K562 (cell line): ENCODE measurements around the gene LRRFIP2. TPM values are rescaled to one million over a fixed set of nuclear protein-coding genes. Genes with fewer than 3 reads are reported as not detected.
A peak's percentile ranks its signal among the peaks of the same experiment; 100 is the strongest.

Experiments
- ATAC-seq: fragments of 200-7000 bp; cut with Tn5 transposase; 3 replicates; pipeline ENCODE4 v1.9.1; 2020; ENCODE audit warnings: moderate library complexity
- Bru-seq: library from RNA; stranded (reverse); fragments of 400-500 nt; gene quantifications from one replicate; lab custom pipeline; 2021; lab: Mats Ljungman, UMichigan
- BruChase-seq, 2 experiments: library from RNA; stranded (reverse); fragments of 400-500 nt; gene quantifications; one replicate each; lab custom pipeline; 2021; lab: Mats Ljungman, UMichigan
- BruUV-seq: library from RNA; stranded (reverse); fragments of 400-500 nt; replicated peaks from 2 replicates; lab custom pipeline; 2021; lab: Mats Ljungman, UMichigan
- CTCF ChIA-PET: fragments of 300-600 bp; formaldehyde crosslinking; extraction: SDS; loops from one replicate; lab custom pipeline; 2021; ENCODE audit warnings: low intra/inter-chr PET ratio; lab: Yijun Ruan, JAX
- POLR2A ChIA-PET: fragments of 300-600, 350-650 bp; sonication (Branson Sonifier 250); formaldehyde crosslinking; extraction: SDS; loops from one replicate; lab custom pipeline; 2021; ENCODE audit warnings: antibody characterized with exemption, inconsistent platforms; lab: Yijun Ruan, JAX
- DNase-seq, 4 experiments: peaks; one replicate each; pipeline versions ENCODE4 v3.0.0 to v3.0.0-alpha.2; 2011 to 2018; ENCODE audit warnings: low spot score in 3 of 4, mixed read lengths in 3 of 4; ENCODE audit errors: extremely low read depth in 1 of 4
- FAIRE-seq: peaks from 2 replicates; lab custom pipeline; 2011; peaks lifted over from hg19 to GRCh38; lab: Jason Lieb, UNC
- H2AFZ ChIP-seq: 2 replicates; pipeline ENCODE4 v1.6.0; 2011; ENCODE audit warnings: low read depth, low read length, control low read depth, inconsistent platforms
- H3K27ac ChIP-seq: fragments of 200-600 bp; 3 replicates; pipeline ENCODE4 v1.8.0; 2011; ENCODE audit warnings: low read depth, mild to moderate bottlenecking, control low read depth, inconsistent platforms, low read length, moderate library complexity, mixed read lengths; ENCODE audit errors: extremely low read depth
- H3K27me3 ChIP-seq, 2 experiments: fragments of 300-600 bp in 1 of 2; 2 replicates in 1 of 2; 3 replicates in 1 of 2; pipeline versions ENCODE4 v1.6.0 to v1.8.0; 2011; ENCODE audit warnings: inconsistent platforms in 2 of 2, low read length in 2 of 2, mild to moderate bottlenecking in 1 of 2, mixed read lengths in 1 of 2, moderate library complexity in 1 of 2; ENCODE audit not compliant: control insufficient read depth in 2 of 2, insufficient read depth in 2 of 2
- H3K36me3 ChIP-seq: fragments of 300-600 bp; 3 replicates; pipeline ENCODE4 v1.8.0; 2011; ENCODE audit warnings: mild to moderate bottlenecking, low read length, inconsistent platforms; ENCODE audit not compliant: control insufficient read depth, insufficient read depth
- H3K4me1 ChIP-seq, 2 experiments: fragments of 200-600 bp in 1 of 2; replicated peaks in 1 of 2; 2 replicates in 1 of 2; 3 replicates in 1 of 2; pipeline versions ENCODE4 v1.5.1 to v1.8.0; 2011; ENCODE audit warnings: inconsistent platforms in 2 of 2, low read length in 2 of 2, mild to moderate bottlenecking in 1 of 2, mixed read lengths in 1 of 2, moderate library complexity in 1 of 2; ENCODE audit not compliant: control insufficient read depth in 2 of 2, insufficient read depth in 2 of 2
- H3K4me2 ChIP-seq: 2 replicates; pipeline ENCODE4 v1.6.1; 2011; ENCODE audit warnings: low read length, control low read depth, inconsistent platforms, mixed read lengths; ENCODE audit not compliant: insufficient read depth
- H3K4me3 ChIP-seq: fragments of 200-600 bp; sonication (generic), shearing (Covaris generic); 2 replicates; pipeline ENCODE4 v1.5.1; 2016; ENCODE audit warnings: control low read depth, inconsistent platforms
- H3K79me2 ChIP-seq: fragments of 200-600 bp; 3 replicates; pipeline ENCODE4 v1.8.0; 2011; ENCODE audit warnings: low read length, inconsistent platforms; ENCODE audit not compliant: control insufficient read depth, insufficient read depth
- H3K9ac ChIP-seq, 2 experiments: 2 replicates each; pipeline versions ENCODE4 v1.6.0 to v1.6.1; 2011; ENCODE audit warnings: low read depth in 2 of 2, low read length in 2 of 2, control low read depth in 1 of 2, inconsistent platforms in 1 of 2, mild to moderate bottlenecking in 1 of 2, mixed read lengths in 1 of 2; ENCODE audit not compliant: insufficient read depth in 1 of 2
- H3K9me1 ChIP-seq: one replicate; pipeline ENCODE4 v1.6.0; 2011; ENCODE audit warnings: inconsistent platforms, mild to moderate bottlenecking, low read length, moderate library complexity; ENCODE audit not compliant: control insufficient read depth, insufficient read depth
- H3K9me3 ChIP-seq: replicated peaks from 2 replicates; pipeline ENCODE4 v1.5.1; 2011; ENCODE audit warnings: low read depth, low read length, inconsistent platforms; ENCODE audit not compliant: control insufficient read depth, insufficient read depth
- H4K20me1 ChIP-seq: replicated peaks from 2 replicates; pipeline ENCODE4 v1.6.1; 2011; ENCODE audit warnings: low read length, inconsistent platforms, mixed read lengths; ENCODE audit not compliant: control insufficient read depth, insufficient read depth
- ATF3 ChIP-seq, 2 experiments: fragments of 450-650 bp in 1 of 2; sonication (generic) in 1 of 2; formaldehyde crosslinking in 1 of 2; IDR thresholded peaks in 1 of 2; conservative IDR thresholded peaks in 1 of 2; 2 replicates each; pipeline versions ENCODE4 v1.6.1 to v1.8.1; 2016 to 2023; ENCODE audit warnings: mild to moderate bottlenecking in 2 of 2, moderate library complexity in 2 of 2, inconsistent platforms in 1 of 2, missing genetic modification reagents in 1 of 2
- FOXK2 ChIP-seq, 2 experiments: fragments of 450-650 bp; IDR thresholded peaks in 1 of 2; conservative IDR thresholded peaks in 1 of 2; 2 replicates each; pipeline ENCODE4 v1.6.1; 2016; ENCODE audit warnings: low read depth in 2 of 2, mild to moderate bottlenecking in 1 of 2
- JUN ChIP-seq, 2 experiments: sonication (generic) in 1 of 2; formaldehyde crosslinking in 1 of 2; IDR thresholded peaks; 2 replicates each; pipeline versions ENCODE4 v1.6.1 to v1.8.0; 2012 to 2022; ENCODE audit warnings: borderline replicate concordance in 2 of 2, mild to moderate bottlenecking in 2 of 2, improper control_type of control experiment in 1 of 2, low read depth in 1 of 2, low read length in 1 of 2, missing genetic modification reagents in 1 of 2
- MAZ ChIP-seq, 2 experiments: fragments of 450-650 bp in 1 of 2; sonication (generic) in 1 of 2; formaldehyde crosslinking; IDR thresholded peaks in 1 of 2; conservative IDR thresholded peaks in 1 of 2; 2 replicates each; pipeline versions ENCODE4 v1.4.0 to v1.5.0; 2020; ENCODE audit warnings: mild to moderate bottlenecking in 1 of 2, missing genetic modification reagents in 1 of 2
- POLR2A ChIP-seq: fragments of 450-650 bp; conservative IDR thresholded peaks from 2 replicates; pipeline ENCODE4 v1.6.1; 2016
- SOX6 ChIP-seq: fragments of 450-650 bp; IDR thresholded peaks from 2 replicates; pipeline ENCODE4 v1.6.1; 2014; ENCODE audit warnings: mild to moderate bottlenecking
- WGBS: fragments of 100-300 bp; shearing (Covaris generic); methylation state at CpG from one replicate; pipeline ENCODE4 v1.1.6; 2016; ENCODE audit warnings: low coverage, mixed read lengths; ENCODE audit not compliant: insufficient coverage; ENCODE audit errors: missing lambda C conversion rate; 5-methylcytosine and 5-hydroxymethylcytosine counted together
- in situ Hi-C: fragments of 300-500 bp; cut with MboI; formaldehyde crosslinking; loops from 4 replicates; pipeline ENCODE4 v1.15.0; 2018; ENCODE audit warnings: inconsistent platforms, mixed read lengths
- intact Hi-C: fragments of 100-400 bp; cut with micrococcal nuclease; formaldehyde crosslinking; loops from 2 replicates; pipeline ENCODE4 v1.14.2; 2022
- long read RNA-seq, 3 experiments: library from polyadenylated mRNA in 2 of 3; library from RNA in 1 of 3; unstranded in 2 of 3; stranded (forward) in 1 of 3; transcript quantifications; one replicate each; pipeline ENCODE4 v2.0.0, GENCODE V29; 2019 to 2022
- polyA minus RNA-seq, 3 experiments: library from RNA; depleted of rRNA, polyadenylated mRNA; stranded (reverse); fragments of >200 nt; gene quantifications; 2 replicates each; pipeline ENCODE4 v1.2.3, GENCODE V29; 2011
- polyA plus RNA-seq, 8 experiments: library from polyadenylated mRNA; depleted of rRNA in 4 of 8; stranded (reverse) in 5 of 8; unstranded in 3 of 8; fragments of >200 nt; fragmentation: Nextera tagmentation in 2 of 8; fragmentation: Illumina TruSeq in 1 of 8; extraction: Ambion mirVana in 2 of 8; extraction: Trizol in 1 of 8; gene quantifications; 2 replicates each; pipeline versions ENCODE4 v1.2.1 to v1.2.3, GENCODE V29; 2011 to 2014; ENCODE audit warnings: inconsistent platforms in 1 of 8, missing spikeins in 1 of 8
- total RNA-seq, 7 experiments: library from RNA; depleted of rRNA in 6 of 7; stranded (reverse); fragments of >200 nt in 6 of 7; fragmentation: Illumina TruSeq in 2 of 7; extraction: Trizol in 2 of 7; gene quantifications; 2 replicates each; pipeline versions ENCODE4 v1.2.1 to v1.2.3, GENCODE V29; 2011 to 2021; ENCODE audit warnings: low replicate concordance in 1 of 7

Gene LRRFIP2, protein sequence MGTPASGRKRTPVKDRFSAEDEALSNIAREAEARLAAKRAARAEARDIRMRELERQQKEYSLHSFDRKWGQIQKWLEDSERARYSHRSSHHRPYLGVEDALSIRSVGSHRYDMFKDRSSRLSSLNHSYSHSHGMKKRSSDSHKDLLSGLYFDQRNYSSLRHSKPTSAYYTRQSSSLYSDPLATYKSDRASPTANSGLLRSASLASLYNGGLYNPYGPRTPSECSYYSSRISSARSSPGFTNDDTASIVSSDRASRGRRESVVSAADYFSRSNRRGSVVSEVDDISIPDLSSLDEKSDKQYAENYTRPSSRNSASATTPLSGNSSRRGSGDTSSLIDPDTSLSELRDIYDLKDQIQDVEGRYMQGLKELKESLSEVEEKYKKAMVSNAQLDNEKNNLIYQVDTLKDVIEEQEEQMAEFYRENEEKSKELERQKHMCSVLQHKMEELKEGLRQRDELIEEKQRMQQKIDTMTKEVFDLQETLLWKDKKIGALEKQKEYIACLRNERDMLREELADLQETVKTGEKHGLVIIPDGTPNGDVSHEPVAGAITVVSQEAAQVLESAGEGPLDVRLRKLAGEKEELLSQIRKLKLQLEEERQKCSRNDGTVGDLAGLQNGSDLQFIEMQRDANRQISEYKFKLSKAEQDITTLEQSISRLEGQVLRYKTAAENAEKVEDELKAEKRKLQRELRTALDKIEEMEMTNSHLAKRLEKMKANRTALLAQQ
- total RNA-seq (2011; cell fraction: chromatin; rRNA removed; ENCODE audit: low replicate concordance) = 55.1 and 138 TPM in 2 replicates
- 36.5 and 52.5 TPM in 2 replicates for total RNA-seq (2011; cell fraction: nucleolus; rRNA removed)
- 96.8 and 146 TPM in 2 replicates for total RNA-seq (2011; cell fraction: nucleoplasm; rRNA removed)
- total RNA-seq (2014; rRNA removed) = 44.9 and 53.9 TPM in 2 replicates
- 46.2 and 55.4 TPM in 2 replicates for total RNA-seq (2014; rRNA removed; fragmentation: Illumina TruSeq; extraction: Trizol)
- 46.0 and 49.4 TPM in 2 replicates for total RNA-seq (2015; rRNA removed; fragmentation: Illumina TruSeq; extraction: Trizol)
- total RNA-seq (2021) = 41.6 and 46.6 TPM in 2 replicates
- 24.4 and 37.0 TPM in 2 replicates for polyA plus RNA-seq (2011; rRNA removed)
- polyA plus RNA-seq (2011; cell fraction: cytosol; rRNA removed) = 13.0 and 14.1 TPM in 2 replicates
- 26.0 and 26.4 TPM in 2 replicates for polyA plus RNA-seq (2011; cell fraction: nucleus; rRNA removed)
- polyA plus RNA-seq (2012) = 31.2 and 44.6 TPM in 2 replicates
- 38.4 and 42.7 TPM in 2 replicates for polyA plus RNA-seq (2014; fragmentation: Illumina TruSeq; extraction: Trizol)
- polyA plus RNA-seq (2014; fragmentation: Nextera tagmentation; extraction: Ambion mirVana) = 10 to 100 TPM in 1 of 2 experiments, 1 to 10 TPM in 1; 9.9 to 11.2 TPM
- 40.7 and 46.6 TPM in 2 replicates for polyA plus RNA-seq (2014; rRNA removed)
- polyA minus RNA-seq (2011; rRNA and poly(A)+ RNA removed) = 50.0 and 53.0 TPM in 2 replicates
- 15.2 and 17.1 TPM in 2 replicates for polyA minus RNA-seq (2011; cell fraction: cytosol; rRNA and poly(A)+ RNA removed)
- 58.3 and 84.4 TPM in 2 replicates for polyA minus RNA-seq (2011; cell fraction: nucleus; rRNA and poly(A)+ RNA removed)
- percentile 81 among the genes with signal in this experiment for Bru-seq, nascent RNA
- percentile 88 among the genes with signal in this experiment for BruChase-seq, experiment 1, labeled RNA remaining after a 2-hour chase
- BruChase-seq, experiment 2, labeled RNA remaining after a 6-hour chase = percentile 88 among the genes with signal in this experiment
- long read RNA-seq, experiment 1, transcript LRRFIP2-205 (15 exons, 2,522 nt) = minor isoform, 28 of 160 reads
- long read RNA-seq, experiment 1, transcript LRRFIP2-202 (14 exons, 2,821 nt) = major isoform, 35 of 160 reads
- long read RNA-seq, experiment 1, transcript LRRFIP2-209 (15 exons, 1,989 nt) = minor isoform, 7 of 160 reads
- long read RNA-seq, experiment 1, partial matches to known transcripts = 15 of 160 reads
- long read RNA-seq, experiment 1, other reads (novel, unspliced or antisense) = 71 of 160 reads
- long read RNA-seq, experiment 2, transcript LRRFIP2-202 (14 exons, 2,821 nt) = major isoform, 5 of 55 reads
- long read RNA-seq, experiment 2, partial matches to known transcripts = 3 of 55 reads
- long read RNA-seq, experiment 2, other reads (novel, unspliced or antisense) = 43 of 55 reads
- long read RNA-seq, experiment 3, transcript LRRFIP2-205 (15 exons, 2,522 nt) = minor isoform, 6 of 50 reads
- long read RNA-seq, experiment 3, transcript LRRFIP2-202 (14 exons, 2,821 nt) = major isoform, 10 of 50 reads
- long read RNA-seq, experiment 3, partial matches to known transcripts = 8 of 50 reads
- long read RNA-seq, experiment 3, other reads (novel, unspliced or antisense) = 20 of 50 reads

DNA sequence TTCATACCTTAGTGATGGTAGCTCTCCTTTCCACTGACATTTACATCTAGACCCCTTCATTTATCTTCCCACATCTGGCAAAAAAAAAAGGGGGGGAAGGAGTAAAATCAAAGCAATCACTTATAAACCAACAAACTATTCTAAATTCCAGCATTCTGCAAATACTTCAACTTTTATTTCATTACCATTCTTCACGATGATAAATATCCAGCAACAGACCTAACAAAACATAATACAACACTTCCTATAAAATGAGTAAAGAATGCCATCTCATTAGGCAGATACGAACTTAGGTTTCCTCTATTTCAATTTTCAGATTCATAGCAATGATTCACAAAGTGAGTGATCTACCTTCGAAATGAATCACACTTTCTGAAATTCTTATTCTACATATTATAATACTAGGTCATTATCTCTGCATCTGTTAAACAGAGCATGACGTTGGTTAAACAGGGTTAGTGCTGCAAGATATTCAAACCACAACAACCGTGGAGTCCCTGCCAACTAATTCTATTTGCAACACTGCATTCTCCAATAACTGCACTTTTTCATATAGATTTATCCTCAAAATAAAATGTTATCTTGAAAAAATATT is at the start of gene LRRFIP2:
LRRFIP2 (minus strand) TSS at position 51 of the 595 bp plus-strand sequence. CDS start 25,599 bp downstream, outside the sequence.
- Histone ChIP-seq H3K4me2 (peak within 1 kb of the TSS; percentile 97), H3K9me1 (no peaks in the 10 kb centered on the region), H3K79me2 (peaks cover 63% of the 10 kb centered on the region), H3K27ac (peak within 1 kb of the TSS; percentile 89), H3K4me1 (peaks cover 0 to 14% of the 10 kb centered on the region in 2 experiments; a peak in 4 of 5 replicates), H3K9me3 (no peaks in the 10 kb centered on the region), H3K36me3 (peaks cover 33% of the 10 kb centered on the region), H4K20me1 (0 out of 2 replicates have a peak, but pooled peaks cover 4% of the 10 kb centered on the region), H3K9ac (peak within 1 kb of the TSS; percentile 89 to 91), H2AFZ (peak within 1 kb of the TSS; percentile 99), H3K27me3 (no peaks in the 10 kb centered on the region), H3K4me3 (peak within 1 kb of the TSS; percentile 93)
- ChIA-PET CTCF (interaction anchor here (0.5 kb wide), 1 partner anchor 78 kb away, joined by 3 read pairs; no protein-coding TSS in a partner anchor), POLR2A (interaction anchor here (0.8 to 1.8 kb wide), 2 partner anchors 12 to 150 kb away, joined by 3 to 10 read pairs; no protein-coding TSS in a partner anchor)
- no TSS peak for BruUV-seq
- FAIRE-seq (no peak), DNase-seq (peak in 1 of 4 experiments; percentile 37), ATAC-seq (no peak)
- intact Hi-C loops (no loop called here), in situ Hi-C loops (no loop called here)
- WGBS = 5% methylated on average over 5 of the region's 5 CpGs
- TF ChIP-seq FOXK2 (conservative IDR thresholded peaks at IDR 0.05 in 1 of 2, IDR thresholded peaks at IDR 0.05 in 1 of 2; ENCODE audit: low read depth in 2 of 2) = peak in 1 of 2 experiments; percentile 17; a peak in 2 of 4 replicates
- peak; percentile 53; the same call in 1 of the 2 replicates for TF ChIP-seq SOX6
- peak; percentile 18; the same call in 1 of the 2 replicates for TF ChIP-seq JUN (IDR thresholded peaks at IDR 0.05; ENCODE audit: borderline replicate concordance, low read depth, low read length)
- no peak for TF ChIP-seq JUN (CRISPR knock-in tag; IDR thresholded peaks at IDR 0.05; ENCODE audit: borderline replicate concordance)
- TF ChIP-seq POLR2A = no peak
- peak; percentile 23; the same call in 1 of the 2 replicates for TF ChIP-seq ATF3 (IDR thresholded peaks at IDR 0.05)
- 0 out of 2 replicates have a peak, but pooled peaks have one; percentile 18 for TF ChIP-seq ATF3 (CRISPR knock-in tag; conservative IDR thresholded peaks at IDR 0.05)
- TF ChIP-seq MAZ (CRISPR knock-in tag; conservative IDR thresholded peaks at IDR 0.05 in 1 of 2, IDR thresholded peaks at IDR 0.05 in 1 of 2) = peak in 1 of 2 experiments; percentile 8; a peak in 1 of 4 replicates
